Neuronal stem cell (in vitro differentiated cells): ENCODE results near the gene TSPYL2.

Source experiments
- DNase-seq: peaks from one replicate; pipeline ENCODE4 v3.0.0-alpha.2; 2013; ENCODE audit warnings: low spot score
- H2AFZ ChIP-seq: one replicate; pipeline ENCODE4 v1.6.1; 2013; ENCODE audit warnings: mild to moderate bottlenecking, low read length, inconsistent platforms
- H2AK5ac ChIP-seq: 2 replicates; pipeline ENCODE4 v1.6.1; 2013; ENCODE audit warnings: low read depth, mild to moderate bottlenecking, inconsistent platforms, low read length, moderate library complexity, mixed read lengths
- H2BK120ac ChIP-seq: 2 replicates; pipeline ENCODE4 v1.6.1; 2013; ENCODE audit warnings: low read depth, mild to moderate bottlenecking, inconsistent platforms, low read length, moderate library complexity, mixed read lengths
- H2BK12ac ChIP-seq: one replicate; pipeline ENCODE4 v1.6.1; 2013; ENCODE audit warnings: low read length, inconsistent platforms
- H2BK15ac ChIP-seq: 2 replicates; pipeline ENCODE4 v1.6.1; 2013; ENCODE audit warnings: mild to moderate bottlenecking, low read length, inconsistent platforms, mixed read lengths
- H2BK5ac ChIP-seq: one replicate; pipeline ENCODE4 v1.6.1; 2013; ENCODE audit warnings: inconsistent platforms, mild to moderate bottlenecking, low read length, moderate library complexity
- H3K14ac ChIP-seq: one replicate; pipeline ENCODE4 v1.6.1; 2013; ENCODE audit warnings: low read length, inconsistent platforms
- H3K18ac ChIP-seq: 2 replicates; pipeline ENCODE4 v1.6.1; 2013; ENCODE audit warnings: low read length, inconsistent platforms
- H3K23ac ChIP-seq: 2 replicates; pipeline ENCODE4 v1.6.1; 2013; ENCODE audit warnings: low read depth, mild to moderate bottlenecking, mixed read lengths, low read length, inconsistent platforms; ENCODE audit not compliant: poor library complexity
- H3K27ac ChIP-seq: replicated peaks from 3 replicates; pipeline ENCODE4 v1.5.1; 2013; ENCODE audit warnings: low read length, inconsistent platforms
- H3K27me3 ChIP-seq, 3 experiments: 2 replicates each; pipeline ENCODE4 v1.6.1; 2013; ENCODE audit warnings: low read length in 3 of 3, mild to moderate bottlenecking in 2 of 3, inconsistent platforms in 1 of 3, low read depth in 1 of 3, mixed read lengths in 1 of 3, moderate library complexity in 1 of 3; ENCODE audit not compliant: control insufficient read depth in 3 of 3, insufficient read depth in 3 of 3
- H3K36me3 ChIP-seq, 2 donors: replicated peaks in 1 of 2; 2 replicates each; pipeline ENCODE4 v1.6.1; 2013; ENCODE audit warnings: low read length in 2 of 2; ENCODE audit not compliant: control insufficient read depth in 2 of 2, insufficient read depth in 2 of 2
- H3K4ac ChIP-seq: 2 replicates; pipeline ENCODE4 v1.6.1; 2013; ENCODE audit warnings: inconsistent platforms, mild to moderate bottlenecking, low read length, moderate library complexity
- H3K4me1 ChIP-seq, 2 donors: 1 replicate in 1 of 2; 2 replicates in 1 of 2; pipeline ENCODE4 v1.6.1; 2013; ENCODE audit warnings: low read length in 2 of 2, low read depth in 1 of 2; ENCODE audit not compliant: control insufficient read depth in 2 of 2, insufficient read depth in 1 of 2
- H3K4me2 ChIP-seq: one replicate; pipeline ENCODE4 v1.6.1; 2013; ENCODE audit warnings: mild to moderate bottlenecking, low read length, inconsistent platforms; ENCODE audit not compliant: insufficient read depth, poor library complexity, severe bottlenecking
- H3K4me3 ChIP-seq, 2 donors: 2 replicates each; pipeline ENCODE4 v1.5.1; 2013; ENCODE audit warnings: low read length in 2 of 2, mild to moderate bottlenecking in 2 of 2, inconsistent platforms in 1 of 2, moderate library complexity in 1 of 2
- H3K79me1 ChIP-seq: one replicate; pipeline ENCODE4 v1.6.1; 2013; ENCODE audit warnings: low read depth, mild to moderate bottlenecking, inconsistent platforms, low read length, moderate library complexity
- H3K9ac ChIP-seq: one replicate; pipeline ENCODE4 v1.6.1; 2013; ENCODE audit warnings: mild to moderate bottlenecking, low read depth, low read length, inconsistent platforms; ENCODE audit not compliant: poor library complexity
- H3K9me3 ChIP-seq, 2 donors: replicated peaks in 1 of 2; 2 replicates each; pipeline versions ENCODE3 to v1.6.1; 2013; ENCODE audit warnings: low read length in 2 of 2, mild to moderate bottlenecking in 2 of 2, inconsistent platforms in 1 of 2, low read depth in 1 of 2, mixed read lengths in 1 of 2, moderate library complexity in 1 of 2; ENCODE audit not compliant: control insufficient read depth in 2 of 2, insufficient read depth in 1 of 2
- H4K8ac ChIP-seq: one replicate; pipeline ENCODE4 v1.6.1; 2013; ENCODE audit warnings: low read depth, mild to moderate bottlenecking, inconsistent platforms, low read length, moderate library complexity
- H4K91ac ChIP-seq: one replicate; pipeline ENCODE4 v1.6.1; 2013; ENCODE audit warnings: low read length, low read depth, mild to moderate bottlenecking, inconsistent platforms; ENCODE audit not compliant: poor library complexity
- WGBS, 2 donors: extraction: QIAGEN DNeasy Blood & Tissue Kit; methylation state at CpG; one replicate each; pipeline ENCODE4 v1.1.7; 2013; ENCODE audit warnings: missing lambda C conversion rate in 2 of 2, mixed read lengths in 1 of 2; ENCODE audit not compliant: insufficient read length in 2 of 2, insufficient replicate concordance in 1 of 2; ENCODE audit errors: extremely low coverage in 2 of 2; 5-methylcytosine and 5-hydroxymethylcytosine counted together

The TSPYL2 gene

GRCh38 chrX:53125506-53125905 is 43.3 kb downstream of the TSPYL2 start:
- Histone ChIP-seq H2AK5ac (no peak overlapping the region), H3K4me1 (no peaks in the 10 kb centered on the region), H3K14ac (no peak overlapping the region), H3K79me1 (no peaks in the 10 kb centered on the region), H3K4me3 (no peak overlapping the region), H3K4ac (no peak overlapping the region), H2AFZ (no peak overlapping the region), H2BK120ac (no peak overlapping the region), H2BK5ac (no peak overlapping the region), H2BK12ac (no peak overlapping the region), H3K9me3 (peaks cover 0 to 5% of the 10 kb centered on the region in 2 donors), H3K36me3 (peaks cover 0 to 6% of the 10 kb centered on the region in 2 donors), H3K9ac (no peak overlapping the region), H3K27ac (no peak overlapping the region), H3K27me3 (no peaks in the 10 kb centered on the region), H2BK15ac (no peak overlapping the region), H3K4me2 (no peak overlapping the region), H4K8ac (no peak overlapping the region), H4K91ac (no peak overlapping the region), H3K23ac (no peak overlapping the region), H3K18ac (no peak overlapping the region)
- DNase-seq, result no peak

GRCh38 chrX:53126377-53126776 is 44.2 kb downstream of the TSPYL2 start:
- no peaks in the 10 kb centered on the region for H3K27me3 ChIP-seq
- no peak overlapping the region for H3K4ac ChIP-seq
- no peak overlapping the region for H3K14ac ChIP-seq
- H3K79me1 ChIP-seq, result no peaks in the 10 kb centered on the region
- H2BK15ac ChIP-seq, result no peak overlapping the region
- H3K36me3 ChIP-seq, result peaks cover 0 to 6% of the 10 kb centered on the region in 2 donors
- no peak overlapping the region for H2BK12ac ChIP-seq
- peaks cover 0 to 5% of the 10 kb centered on the region in 2 donors for H3K9me3 ChIP-seq
- H3K23ac ChIP-seq, result no peak overlapping the region
- no peak for DNase-seq
- H3K4me3 ChIP-seq, result no peak overlapping the region
- H2BK5ac ChIP-seq, result no peak overlapping the region
- no peak overlapping the region for H2AK5ac ChIP-seq
- no peak overlapping the region for H3K27ac ChIP-seq
- WGBS, 2 donors, result no CpG with 5 or more reads among the region's 2 CpGs
- no peak overlapping the region for H3K18ac ChIP-seq
- H3K4me1 ChIP-seq, result no peaks in the 10 kb centered on the region
- no peak overlapping the region for H2BK120ac ChIP-seq
- no peak overlapping the region for H3K4me2 ChIP-seq
- no peak overlapping the region for H2AFZ ChIP-seq
- H3K9ac ChIP-seq, result no peak overlapping the region
- no peak overlapping the region for H4K91ac ChIP-seq
- H4K8ac ChIP-seq, result no peak overlapping the region

GRCh38 chrX:53128097-53128749 is 46.1 kb downstream of the TSPYL2 start:
- Histone ChIP-seq H3K27me3 (no peaks in the 10 kb centered on the region), H2AFZ (no peak overlapping the region), H3K4me2 (no peak overlapping the region), H3K9ac (no peak overlapping the region), H4K91ac (no peak overlapping the region), H3K36me3 (peaks cover 0 to 6% of the 10 kb centered on the region in 2 donors), H3K4me3 (no peak overlapping the region), H3K14ac (no peak overlapping the region), H3K4me1 (no peaks in the 10 kb centered on the region), H3K79me1 (no peaks in the 10 kb centered on the region), H4K8ac (no peak overlapping the region), H3K18ac (no peak overlapping the region), H2BK12ac (no peak overlapping the region), H2BK15ac (no peak overlapping the region), H3K23ac (no peak overlapping the region), H3K4ac (no peak overlapping the region), H2AK5ac (no peak overlapping the region), H3K9me3 (peaks cover 0 to 5% of the 10 kb centered on the region in 2 donors), H3K27ac (no peak overlapping the region), H2BK120ac (no peak overlapping the region), H2BK5ac (no peak overlapping the region)
- no CpG with 5 or more reads among the region's 3 CpGs for WGBS, 2 donors
- DNase-seq, result no peak

- H3K4me1 ChIP-seq, result no peaks in the 10 kb centered on the region
- no peak overlapping the region for H2BK120ac ChIP-seq
- WGBS, 2 donors, result no CpG with 5 or more reads among the region's 4 CpGs
- no peak overlapping the region for H2AFZ ChIP-seq
- no peak overlapping the region for H4K8ac ChIP-seq
- DNase-seq, result no peak
- H3K36me3 ChIP-seq, result no peaks in the 10 kb centered on the region
- no peak overlapping the region for H3K18ac ChIP-seq
- no peak overlapping the region for H3K14ac ChIP-seq
- no peak overlapping the region for H3K4me2 ChIP-seq
- H3K27me3 ChIP-seq, result no peaks in the 10 kb centered on the region
- no peak overlapping the region for H3K23ac ChIP-seq
- H3K9me3 ChIP-seq, result no peaks in the 10 kb centered on the region
- no peak overlapping the region for H2BK5ac ChIP-seq
- no peak overlapping the region for H2AK5ac ChIP-seq
- H4K91ac ChIP-seq, result no peak overlapping the region
- H3K4ac ChIP-seq, result no peak overlapping the region
- H3K27ac ChIP-seq, result no peak overlapping the region
- no peaks in the 10 kb centered on the region for H3K79me1 ChIP-seq
- no peak overlapping the region for H3K4me3 ChIP-seq
- no peak overlapping the region for H2BK12ac ChIP-seq
- no peak overlapping the region for H3K9ac ChIP-seq
- no peak overlapping the region for H2BK15ac ChIP-seq
Observed at GRCh38 chrX:53133400-53133799, 51.2 kb downstream of the TSPYL2 start.
